Endodermal cell (in vitro differentiated cells): Measurements from ENCODE around the gene ERG. TPM values are rescaled to one million over a fixed set of nuclear protein-coding genes. Genes with fewer than 3 reads are reported as not detected.

Source experiments
- DNase-seq: peaks from one replicate; pipeline ENCODE4 v3.0.0-alpha.2; 2017
- H3K27ac ChIP-seq: 2 replicates; pipeline ENCODE4 v1.5.1; 2013; ENCODE audit warnings: mild to moderate bottlenecking, low read depth, low read length, moderate library complexity
- H3K27me3 ChIP-seq: 2 replicates; pipeline ENCODE4 v1.6.1; 2013; ENCODE audit warnings: mild to moderate bottlenecking, low read length, moderate library complexity; ENCODE audit not compliant: insufficient read depth, control insufficient read depth, poor library complexity, severe bottlenecking
- H3K36me3 ChIP-seq: 2 replicates; pipeline ENCODE4 v1.7.0; 2013; ENCODE audit warnings: mild to moderate bottlenecking, low read length, moderate library complexity; ENCODE audit not compliant: control insufficient read depth, insufficient read depth
- H3K4me1 ChIP-seq: one replicate; pipeline ENCODE4 v1.7.0; 2013; ENCODE audit warnings: low read length; ENCODE audit not compliant: control insufficient read depth, insufficient read depth
- H3K4me3 ChIP-seq: 2 replicates; pipeline ENCODE4 v1.5.1; 2013; ENCODE audit warnings: mild to moderate bottlenecking, low read length, moderate library complexity
- H3K9ac ChIP-seq: 2 replicates; pipeline ENCODE4 v1.6.1; 2013; ENCODE audit warnings: mild to moderate bottlenecking, low read length, moderate library complexity; ENCODE audit not compliant: poor library complexity, severe bottlenecking; ENCODE audit errors: extremely low read depth
- H3K9me3 ChIP-seq: 2 replicates; pipeline ENCODE4 v1.6.1; 2013; ENCODE audit warnings: mild to moderate bottlenecking, low read length, moderate library complexity; ENCODE audit not compliant: control insufficient read depth
- H3K27ac Mint-ChIP-seq: 2 replicates; pipeline ENCODE4 v1.8.0; 2020; ENCODE audit warnings: mixed read lengths
- H3K27me3 Mint-ChIP-seq: 2 replicates; pipeline ENCODE4 v1.8.0; 2021; ENCODE audit warnings: mild to moderate bottlenecking, mixed read lengths; ENCODE audit not compliant: insufficient read depth
- H3K36me3 Mint-ChIP-seq: 2 replicates; pipeline ENCODE4 v1.8.0; 2020; ENCODE audit warnings: low read depth, mixed read lengths
- H3K4me1 Mint-ChIP-seq: 2 replicates; pipeline ENCODE4 v1.8.0; 2020; ENCODE audit warnings: mixed read lengths
- H3K4me3 Mint-ChIP-seq: 2 replicates; pipeline ENCODE4 v1.8.0; 2020; ENCODE audit warnings: mild to moderate bottlenecking, moderate library complexity, mixed read lengths
- H3K9me3 Mint-ChIP-seq: 2 replicates; pipeline ENCODE4 v1.8.0; 2020; ENCODE audit warnings: mild to moderate bottlenecking, mixed read lengths
- CTCF ChIP-seq: fragments of 200-600 bp; sonication (generic); conservative IDR thresholded peaks from 2 replicates; pipeline ENCODE4 v1.5.0; 2021; ENCODE audit warnings: antibody characterized with exemption, mild to moderate bottlenecking
- WGBS, 2 experiments: methylation state at CpG; one replicate each; pipeline versions ENCODE4 v1.1.5 to v1.1.7; 2013; ENCODE audit warnings: missing lambda C conversion rate in 2 of 2, mixed read lengths in 1 of 2; ENCODE audit not compliant: insufficient coverage in 1 of 2, insufficient read length in 1 of 2; 5-methylcytosine and 5-hydroxymethylcytosine counted together
- total RNA-seq, 2 donors: library from RNA; stranded (reverse); fragmentation: NEBNext Ultra II Directional in 1 of 2; extraction: Animal tissue kit (Norgen Biotek cat#: 25700) in 1 of 2; gene quantifications; 2 replicates in 1 of 2; 3 replicates in 1 of 2; pipeline ENCODE4 v1.2.1, GENCODE V29; 2021

The ERG gene
- total RNA-seq, 2 donors from 2014 or later = not detected

GRCh38 chr21:38438462-38438893 is 59.8 kb downstream of the ERG start:
- 91 to 93% methylated on average over 8 to 11 of the region's 11 CpGs for WGBS, 2 experiments
- Histone ChIP-seq H3K27me3 (no peaks in the 10 kb centered on the region), H3K9me3 (no peaks in the 10 kb centered on the region), H3K36me3 (no peaks in the 10 kb centered on the region), H3K4me3 (no peak overlapping the region), H3K27ac (no peak overlapping the region), H3K4me1 (no peaks in the 10 kb centered on the region), H3K9ac (no peak overlapping the region)
- no peak for TF ChIP-seq CTCF
- Mint-ChIP-seq H3K27me3 (no peaks in the 10 kb centered on the region), H3K4me3 (no peak overlapping the region), H3K36me3 (no peaks in the 10 kb centered on the region), H3K27ac (no peak overlapping the region), H3K4me1 (peaks cover 2% of the 10 kb centered on the region), H3K9me3 (no peaks in the 10 kb centered on the region)
- no peak for DNase-seq

- Histone ChIP-seq H3K4me1 (no peaks in the 10 kb centered on the region), H3K4me3 (no peak overlapping the region), H3K36me3 (no peaks in the 10 kb centered on the region), H3K27ac (no peak overlapping the region), H3K27me3 (no peaks in the 10 kb centered on the region), H3K9me3 (no peaks in the 10 kb centered on the region), H3K9ac (no peak overlapping the region)
- Mint-ChIP-seq H3K36me3 (no peaks in the 10 kb centered on the region), H3K9me3 (no peaks in the 10 kb centered on the region), H3K27me3 (no peaks in the 10 kb centered on the region), H3K27ac (no peak overlapping the region), H3K4me1 (peaks cover 2% of the 10 kb centered on the region), H3K4me3 (no peak overlapping the region)
- 95% methylated on average over 2 to 4 of the region's 4 CpGs for WGBS, 2 experiments
- TF ChIP-seq CTCF = no peak
- DNase-seq = no peak
These were observed 61.9 kb downstream of the ERG start for GRCh38 chr21:38436341-38436740.

- no peaks in the 10 kb centered on the region for H3K4me1 ChIP-seq
- H3K27me3 ChIP-seq = no peaks in the 10 kb centered on the region
- H3K27me3 Mint-ChIP-seq = no peaks in the 10 kb centered on the region
- TF ChIP-seq CTCF = no peak
- H3K4me3 Mint-ChIP-seq = no peak overlapping the region
- no peak overlapping the region for H3K27ac ChIP-seq
- no peaks in the 10 kb centered on the region for H3K36me3 Mint-ChIP-seq
- H3K36me3 ChIP-seq = no peaks in the 10 kb centered on the region
- DNase-seq = no peak
- no peak overlapping the region for H3K4me3 ChIP-seq
- H3K4me1 Mint-ChIP-seq = no peaks in the 10 kb centered on the region
- H3K27ac Mint-ChIP-seq = no peak overlapping the region
- H3K9ac ChIP-seq = no peak overlapping the region
- 78 to 90% methylated on average over 5 to 8 of the region's 8 CpGs for WGBS, 2 experiments
- no peaks in the 10 kb centered on the region for H3K9me3 ChIP-seq
- peaks cover 3% of the 10 kb centered on the region for H3K9me3 Mint-ChIP-seq
These were observed 63.3 kb downstream of the ERG start for GRCh38 chr21:38434913-38435533.
